GM18909 (cell line): ENCODE measurements around the gene SASH1.

ENCODE experiments used
- ATAC-seq: cut with Tn5 transposase; IDR thresholded peaks from one replicate; pipeline ENCODE4 v1.9.1; 2021; ENCODE audit warnings: mild to moderate bottlenecking; ENCODE audit not compliant: unreplicated experiment, poor library complexity

SASH1 gene

GRCh38 chr6:148472171-148473105, 129.8 kb downstream of the SASH1 start:
- ATAC-seq, result no peak

GRCh38 chr6:148479497-148479896, 136.9 kb downstream of the SASH1 start:
- ATAC-seq, result no peak

GRCh38 chr6:148487461-148487860, 144.8 kb downstream of the SASH1 start:
- ATAC-seq, result no peak

- no peak for ATAC-seq
These were observed 149.1 kb downstream of the SASH1 start for GRCh38 chr6:148491638-148492251.

GRCh38 chr6:148492654-148493290, 150.1 kb downstream of the SASH1 start:
- ATAC-seq, result no peak

- no peak for ATAC-seq
These were observed 150.8 kb downstream of the SASH1 start for GRCh38 chr6:148493424-148493823.

- ATAC-seq, result no peak
These were observed 151.6 kb downstream of the SASH1 start for GRCh38 chr6:148494226-148494625.

- no peak for ATAC-seq
These were observed 152.4 kb downstream of the SASH1 start for GRCh38 chr6:148495029-148495428.

GRCh38 chr6:148497257-148497656, 154.6 kb downstream of the SASH1 start:
- ATAC-seq, result no peak

- ATAC-seq, result no peak
These were observed 155.1 kb downstream of the SASH1 start for GRCh38 chr6:148497717-148498116.

- ATAC-seq, result no peak
These were observed 157.8 kb downstream of the SASH1 start for GRCh38 chr6:148500402-148500801.

GRCh38 chr6:148501178-148501590, 158.5 kb downstream of the SASH1 start:
- no peak for ATAC-seq

- no peak for ATAC-seq
These were observed 159.6 kb downstream of the SASH1 start for GRCh38 chr6:148502083-148502772.

- ATAC-seq, result no peak
These were observed 160.1 kb downstream of the SASH1 start for GRCh38 chr6:148502773-148503135.

- no peak for ATAC-seq
These were observed 161.1 kb downstream of the SASH1 start for GRCh38 chr6:148503703-148504102.

- no peak for ATAC-seq
These were observed 165.1 kb downstream of the SASH1 start for GRCh38 chr6:148507774-148508173.

- no peak for ATAC-seq
These were observed 165.9 kb downstream of the SASH1 start for GRCh38 chr6:148508401-148509041.

- peak; percentile 10 for ATAC-seq
These were observed 166.6 kb downstream of the SASH1 start for GRCh38 chr6:148509119-148509799.

GRCh38 chr6:148509800-148510581, 167.4 kb downstream of the SASH1 start:
- peak; percentile 85 for ATAC-seq
